ENCODE results near the gene IPMK.

Gene IPMK
- 16.3 to 24.9 reads per million in 2 experiments for total RNA-seq

DNA sequence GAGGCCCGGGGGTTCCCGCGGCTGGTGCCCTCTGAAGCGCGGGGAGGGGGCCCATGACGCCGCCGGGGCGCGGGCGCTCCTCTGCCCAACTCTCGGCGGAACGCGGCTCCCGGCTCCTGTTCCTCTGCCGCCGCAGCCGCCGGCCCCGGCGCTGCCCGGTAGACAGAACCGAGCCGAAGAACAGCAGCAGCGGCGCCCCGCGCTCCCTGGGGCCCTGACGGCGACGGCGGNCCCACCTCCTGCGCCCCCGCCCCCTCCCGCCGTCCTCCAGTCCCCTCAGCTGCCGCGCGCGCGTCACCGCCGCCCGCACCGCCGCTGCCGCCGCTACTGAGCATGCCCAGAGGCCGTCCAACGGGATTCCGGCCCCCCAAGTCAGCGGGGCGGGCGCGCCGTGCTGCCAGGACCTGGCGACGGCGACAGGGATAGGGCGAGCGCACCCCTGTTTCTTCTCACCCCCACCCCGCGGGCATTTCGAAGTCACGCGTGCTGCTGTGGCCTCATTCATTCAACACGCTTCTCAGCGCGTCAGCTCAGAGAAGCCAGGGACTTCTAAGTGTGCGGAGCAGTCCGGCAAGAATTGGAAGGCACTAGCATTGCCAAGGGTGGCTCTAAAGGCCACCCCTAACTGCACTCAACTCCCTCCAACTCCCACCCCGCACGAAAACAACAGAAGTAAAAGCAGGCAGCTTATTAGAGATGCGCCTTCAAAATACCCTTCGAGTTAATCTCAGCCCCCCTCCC lies at the start of gene IPMK:
Gene IPMK (minus strand): TSS at position 182 of the 741 bp plus-strand sequence. CDS start 283 bp downstream, outside the sequence.
- DNase-seq (ENCODE audit: low read depth) = peak; percentile 92

DNA sequence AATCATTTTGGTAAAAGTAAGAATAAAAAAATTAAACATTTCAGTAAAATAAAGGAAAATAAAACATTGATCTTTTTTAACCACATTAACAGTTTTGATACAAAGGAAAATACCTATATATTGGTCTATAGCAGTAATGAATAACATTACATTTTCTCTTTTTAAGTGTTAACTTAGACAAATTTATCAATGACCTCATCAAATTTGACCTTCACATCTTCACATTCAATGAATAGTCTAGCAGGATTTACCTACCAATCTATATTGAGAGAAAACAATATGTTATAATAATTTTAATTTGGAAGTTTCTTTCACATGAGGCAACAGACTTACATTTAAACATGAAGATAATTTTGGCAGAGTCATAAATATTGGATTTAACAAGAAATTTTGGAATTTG lies 49.2 kb upstream of the IPMK start:
- no peak for DNase-seq (ENCODE audit: low read depth)

DNA sequence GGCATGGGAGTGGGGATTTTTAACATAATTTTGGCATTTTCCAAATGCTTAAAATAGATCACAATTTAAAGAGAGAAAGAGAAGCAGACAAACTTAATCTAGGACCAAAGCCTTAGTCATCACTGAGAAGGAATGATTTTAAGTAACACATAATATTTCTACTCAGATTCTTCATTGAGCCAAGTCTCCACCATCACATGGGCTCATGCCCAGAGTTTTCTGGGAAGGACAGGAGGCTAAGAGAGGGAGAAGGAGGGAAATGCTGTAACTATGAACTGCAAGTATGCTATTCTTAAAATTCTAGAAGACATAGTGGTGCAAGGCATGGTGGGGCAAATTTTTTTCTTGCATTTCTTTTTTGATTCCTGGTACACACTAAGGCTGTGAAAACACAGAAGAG lies 43.3 kb upstream of the IPMK start:
- DNase-seq (ENCODE audit: low read depth) = no peak

DNA sequence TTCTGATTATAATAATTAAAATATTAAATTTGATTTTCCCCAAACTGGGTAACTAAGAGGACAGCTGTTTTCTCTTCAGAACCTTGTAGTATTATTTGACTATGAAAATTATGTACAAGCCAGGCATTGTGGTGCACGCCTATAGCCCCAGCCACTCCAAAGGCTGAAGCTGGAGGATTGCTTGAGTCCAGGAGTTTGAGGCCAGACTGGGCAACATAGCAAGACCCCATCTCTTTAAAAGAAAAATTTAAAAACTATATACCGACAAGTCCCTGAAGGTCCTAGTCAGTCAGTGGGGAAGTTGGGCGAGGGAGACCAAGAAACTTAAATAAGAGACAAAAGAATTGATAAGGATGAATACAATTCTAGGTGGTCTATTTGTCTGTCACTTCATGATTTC lies 40.0 kb upstream of the IPMK start:
- no peak for DNase-seq (ENCODE audit: low read depth)

DNA sequence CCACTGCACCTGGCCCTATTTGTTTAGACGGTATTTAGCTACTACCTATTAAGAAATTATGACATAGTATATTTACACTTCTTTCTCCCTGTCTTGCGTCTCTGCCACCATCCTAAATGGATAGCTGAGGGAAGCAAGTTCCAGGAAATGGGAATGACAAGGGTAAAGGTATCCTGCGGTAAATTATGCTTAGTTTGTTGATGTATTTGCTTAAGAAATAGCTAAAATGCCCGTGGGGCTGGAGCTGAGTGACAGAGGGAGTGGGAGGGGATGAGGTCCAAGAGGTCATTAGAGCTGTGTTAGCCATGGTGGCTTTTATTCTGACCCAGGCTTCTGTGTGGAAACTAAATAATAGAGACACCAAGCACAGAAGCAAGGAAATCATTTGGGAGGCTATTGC lies 38.1 kb upstream of the IPMK start:
- no peak for DNase-seq (ENCODE audit: low read depth)

DNA sequence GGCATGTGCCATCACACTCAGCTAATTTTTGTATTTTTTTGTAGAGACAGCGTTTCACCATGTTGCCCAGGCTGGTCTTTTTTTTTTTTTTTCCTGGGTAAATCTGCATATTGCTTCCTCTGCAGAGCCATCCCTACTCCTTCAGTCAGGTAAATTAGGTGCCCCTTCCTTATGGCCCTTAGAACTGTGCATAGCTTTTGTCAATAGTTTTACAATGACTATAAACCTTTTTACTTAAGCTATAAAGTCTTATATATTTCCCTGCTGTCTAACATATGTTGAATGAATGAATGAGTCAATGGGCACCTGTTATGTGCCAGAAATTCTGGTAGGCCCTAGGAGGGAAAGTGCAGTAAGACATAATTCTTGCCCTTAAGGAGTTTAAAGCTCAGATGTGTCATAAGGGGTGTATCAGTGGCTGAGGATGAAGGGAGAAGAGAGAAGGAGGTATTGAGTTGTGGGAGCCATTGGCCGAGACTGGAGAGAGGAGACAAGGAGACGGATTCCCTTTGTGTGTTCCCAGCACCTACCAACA lies 36.5 kb upstream of the IPMK start:
- no peak for DNase-seq (ENCODE audit: low read depth)

DNA sequence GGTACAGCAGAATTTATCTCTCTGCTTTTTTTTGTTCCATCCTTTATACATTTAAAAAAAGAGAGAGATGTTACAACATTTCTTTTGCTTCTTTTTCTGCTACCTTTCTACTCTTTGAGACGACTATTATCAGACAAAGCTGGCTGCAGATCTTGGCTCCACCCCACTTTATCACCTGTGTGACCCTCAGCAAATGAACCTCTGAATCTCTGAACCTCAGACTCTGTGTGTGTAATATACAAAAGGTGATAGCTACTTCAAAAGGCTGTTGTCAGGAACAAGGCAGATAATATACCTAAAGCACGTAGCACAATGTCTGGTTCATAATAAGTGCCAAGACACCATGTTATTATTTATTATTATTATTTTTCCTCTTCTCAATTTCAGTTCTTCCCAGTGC lies 34.6 kb upstream of the IPMK start:
- DNase-seq (ENCODE audit: low read depth) = no peak

DNA sequence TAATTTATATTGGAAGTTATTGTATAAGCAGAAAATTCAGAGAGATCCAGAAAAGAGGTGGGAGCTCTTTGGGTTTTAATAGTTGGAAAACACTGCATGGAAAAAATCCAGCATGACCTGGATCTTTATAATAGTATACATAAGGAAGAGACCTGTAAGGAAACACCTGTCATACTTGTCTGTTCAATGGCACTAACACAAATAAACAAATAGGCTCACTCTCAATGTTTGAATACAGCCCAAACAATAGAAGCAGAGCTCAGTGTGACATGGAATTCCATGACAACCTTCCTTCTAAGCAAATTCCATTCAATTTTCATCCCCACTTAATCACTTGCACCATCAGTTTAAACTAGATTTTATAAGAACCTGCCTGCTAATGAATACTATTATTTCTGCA lies 33.0 kb upstream of the IPMK start:
- no peak for DNase-seq (ENCODE audit: low read depth)

DNA sequence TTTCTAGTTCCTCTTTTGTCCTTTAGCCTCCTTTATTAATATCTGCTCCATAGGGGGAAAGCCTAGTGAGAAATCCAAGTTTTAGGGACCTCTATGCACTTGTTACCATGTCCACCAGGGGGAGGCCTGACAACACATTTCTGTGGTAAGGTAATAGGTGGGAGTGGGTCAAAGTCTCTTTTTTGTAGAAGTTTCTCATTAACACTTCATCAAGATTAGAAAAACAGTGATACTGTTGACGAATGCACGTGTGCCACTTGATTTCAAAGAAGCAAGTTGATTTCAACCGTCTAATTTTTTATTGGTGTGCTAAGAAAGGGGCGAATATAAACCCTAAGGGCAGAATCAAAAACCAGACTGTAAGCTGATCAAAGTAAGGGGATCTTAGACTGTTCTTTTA lies 31.9 kb upstream of the IPMK start:
- peak; percentile 39 for DNase-seq (ENCODE audit: low read depth)

DNA sequence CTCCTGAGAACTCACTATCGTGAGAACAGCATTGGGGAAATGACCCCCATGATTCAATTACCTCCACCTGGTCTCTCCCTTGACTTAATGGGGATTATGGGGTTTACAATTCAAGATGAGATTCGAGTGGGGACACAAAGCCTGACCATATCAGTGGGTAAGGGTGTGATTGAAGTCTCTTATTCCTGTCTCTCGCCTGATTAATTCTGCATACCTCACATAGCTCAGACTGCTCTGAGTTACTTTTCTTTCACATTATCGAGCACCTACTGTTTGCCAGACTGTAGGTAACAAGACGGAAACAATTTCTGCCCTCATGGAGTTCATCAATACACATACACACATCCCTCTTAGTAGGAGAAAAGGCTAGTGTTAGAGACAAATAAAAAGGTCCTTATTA lies 26.3 kb upstream of the IPMK start:
- no peak for DNase-seq (ENCODE audit: low read depth)

DNA sequence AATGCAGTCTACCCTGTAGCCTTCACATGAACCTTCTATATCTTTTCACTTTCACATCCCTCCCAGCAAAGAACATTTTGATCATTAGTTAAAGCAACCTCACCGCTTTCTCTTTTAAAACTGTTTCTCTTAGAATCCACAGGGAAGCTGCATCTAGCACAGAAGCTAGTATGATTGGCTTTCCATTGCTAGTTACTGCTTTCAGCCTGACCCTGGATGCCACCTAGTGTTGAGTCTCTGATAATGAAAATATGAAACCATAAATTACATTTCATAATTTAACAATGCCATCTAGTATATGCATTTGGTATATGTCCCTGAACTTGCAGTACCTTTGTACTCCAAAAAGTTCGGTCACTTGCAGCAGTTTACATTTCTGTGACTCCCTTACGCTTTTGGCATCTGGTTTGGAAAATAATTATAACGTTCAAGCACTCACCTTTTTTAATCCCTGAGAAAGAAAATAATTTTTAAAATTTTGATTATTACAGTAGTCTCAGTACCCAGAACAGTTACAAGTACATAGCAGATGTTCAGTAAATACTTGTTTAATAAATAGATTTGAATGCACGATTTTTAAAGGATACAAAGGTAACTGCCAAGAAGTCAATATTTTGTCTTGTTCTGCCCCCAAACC lies 24.0 kb upstream of the IPMK start:
- no peak for DNase-seq (ENCODE audit: low read depth)

DNA sequence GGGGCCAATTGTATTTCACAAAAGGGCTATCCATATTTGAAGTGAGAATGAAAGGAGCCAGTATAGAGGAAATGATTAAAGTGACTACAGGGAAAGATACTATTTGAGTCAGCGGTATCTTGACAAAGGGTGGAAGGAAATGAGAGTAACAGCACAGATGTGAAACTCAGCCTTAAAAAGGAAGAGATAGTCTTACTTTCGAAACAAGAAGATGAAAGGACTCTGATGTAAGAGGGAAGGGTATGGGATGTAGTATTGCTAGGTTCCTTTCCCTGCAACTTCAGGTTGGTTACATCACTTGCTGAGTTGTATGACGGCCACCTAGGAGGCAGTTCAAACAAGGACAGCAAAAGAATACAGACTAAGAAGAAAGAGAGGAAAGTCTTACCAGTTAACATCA lies 14.9 kb upstream of the IPMK start:
- no peak for DNase-seq (ENCODE audit: low read depth)

DNA sequence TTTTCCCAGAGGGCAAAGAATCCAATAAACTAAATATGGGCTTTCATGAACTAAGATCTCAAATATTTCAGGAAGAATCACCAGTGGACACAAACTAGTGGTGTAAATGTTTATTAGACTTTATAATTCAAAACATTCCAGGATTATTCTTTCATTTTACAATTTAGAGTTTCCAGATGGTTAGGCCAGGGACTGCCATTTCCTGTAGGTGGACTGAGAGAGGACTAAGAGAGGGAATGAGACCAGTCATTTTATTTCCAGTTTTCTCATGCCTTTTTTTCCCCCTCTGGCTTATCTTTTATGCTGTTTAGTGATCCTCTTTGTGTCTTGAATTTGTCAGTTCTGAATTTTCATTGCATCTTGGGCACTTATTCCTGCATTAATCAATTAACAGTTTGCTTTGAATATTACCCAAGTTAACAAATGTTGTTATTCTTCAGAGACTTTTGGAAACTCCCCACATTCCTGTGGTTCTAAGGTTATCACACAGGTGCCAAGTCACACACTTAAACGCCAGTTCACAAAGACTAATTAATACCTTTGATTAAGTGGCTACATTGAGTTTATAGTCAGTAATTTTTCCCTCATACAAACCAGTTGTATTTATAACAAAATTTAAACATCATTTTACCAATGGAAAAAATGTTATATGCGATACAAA lies 13.5 kb upstream of the IPMK start:
- DNase-seq (ENCODE audit: low read depth) = no peak

DNA sequence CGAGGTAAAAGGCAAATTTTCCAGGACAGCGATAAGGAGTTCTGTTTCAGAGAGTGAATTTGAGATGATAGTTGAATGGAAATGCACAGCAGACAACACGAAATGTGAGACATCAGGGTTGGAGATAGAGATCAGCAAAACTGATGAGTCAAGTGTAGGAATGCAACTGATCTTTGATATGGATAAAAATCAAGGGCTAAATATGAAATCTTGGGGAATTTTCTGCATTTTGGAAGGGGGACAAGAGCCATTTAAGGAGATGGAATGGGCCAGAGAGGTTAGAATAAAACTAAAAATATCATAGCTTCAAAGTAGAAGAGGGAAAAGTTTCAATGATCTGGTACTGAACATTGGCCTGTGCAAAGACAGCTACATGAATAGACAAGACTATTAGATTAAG lies 12.8 kb upstream of the IPMK start:
- DNase-seq (ENCODE audit: low read depth) = no peak

DNA sequence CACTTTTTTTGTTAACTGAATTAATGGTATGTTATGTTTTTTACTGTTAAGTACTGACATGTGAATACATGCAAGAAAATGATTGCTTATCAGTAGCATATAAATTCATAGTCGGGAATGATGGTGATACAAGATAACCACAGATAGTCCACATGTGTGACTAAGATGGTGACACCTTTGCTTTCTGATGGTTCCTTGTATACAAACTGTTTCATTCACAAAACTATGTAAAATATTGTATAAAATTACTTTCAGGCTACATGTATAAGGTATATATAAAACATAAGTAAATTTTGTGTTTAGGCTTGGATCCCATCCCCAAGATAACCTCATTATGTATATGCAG lies 11.2 kb upstream of the IPMK start:
- DNase-seq (ENCODE audit: low read depth) = no peak

DNA sequence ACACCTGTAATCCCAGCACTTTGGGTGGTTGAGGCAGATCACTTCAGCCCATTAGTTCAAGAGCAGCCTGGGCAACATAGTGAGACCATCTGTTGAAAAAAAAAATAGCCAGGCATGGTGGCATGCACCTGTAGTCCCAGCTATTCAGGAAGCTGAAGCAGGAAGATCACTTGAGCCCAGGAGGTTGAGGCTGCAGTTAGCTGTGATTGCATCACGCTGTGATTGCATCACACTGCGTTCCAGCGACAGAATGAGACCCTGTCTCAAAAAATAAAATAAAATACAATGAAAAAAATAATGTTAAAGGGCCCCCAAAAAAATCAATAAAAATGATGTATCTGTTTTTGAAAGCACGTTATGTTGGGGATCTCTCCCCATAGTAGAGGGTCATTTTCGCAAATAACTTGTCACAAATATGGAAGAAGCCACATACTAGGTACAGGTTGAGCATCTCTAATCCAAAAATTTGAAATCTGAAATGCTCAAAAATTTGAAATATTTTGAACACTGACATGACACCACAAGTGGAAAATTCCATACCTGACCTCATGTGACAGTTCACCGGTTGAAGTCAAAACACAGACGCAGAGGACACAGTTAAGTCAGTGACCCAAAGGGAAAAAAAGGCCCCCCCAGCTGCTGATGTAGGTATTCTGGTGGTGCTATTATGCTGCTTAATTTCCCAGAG lies 10.7 kb upstream of the IPMK start:
- no peak for DNase-seq (ENCODE audit: low read depth)

DNA sequence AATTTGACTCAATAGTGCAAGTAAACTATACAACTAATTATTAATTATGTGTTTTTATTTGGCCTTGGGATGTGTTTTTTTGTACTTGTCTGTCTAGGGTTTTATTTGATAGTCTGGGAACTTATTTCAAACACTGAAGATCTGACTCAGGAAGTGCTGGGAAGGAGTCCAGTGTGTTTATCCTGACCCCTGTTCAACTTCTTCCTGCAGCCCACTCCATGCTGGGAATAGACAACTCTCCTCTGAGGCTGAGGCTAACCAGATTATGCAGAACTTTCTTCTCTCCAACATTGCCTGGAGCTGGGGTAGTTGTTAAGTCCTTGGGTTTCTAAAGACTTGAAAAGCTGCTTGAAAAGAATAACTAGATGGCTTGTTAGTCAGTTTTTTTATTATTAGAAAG lies 8.2 kb upstream of the IPMK start:
- DNase-seq (ENCODE audit: low read depth) = no peak

DNA sequence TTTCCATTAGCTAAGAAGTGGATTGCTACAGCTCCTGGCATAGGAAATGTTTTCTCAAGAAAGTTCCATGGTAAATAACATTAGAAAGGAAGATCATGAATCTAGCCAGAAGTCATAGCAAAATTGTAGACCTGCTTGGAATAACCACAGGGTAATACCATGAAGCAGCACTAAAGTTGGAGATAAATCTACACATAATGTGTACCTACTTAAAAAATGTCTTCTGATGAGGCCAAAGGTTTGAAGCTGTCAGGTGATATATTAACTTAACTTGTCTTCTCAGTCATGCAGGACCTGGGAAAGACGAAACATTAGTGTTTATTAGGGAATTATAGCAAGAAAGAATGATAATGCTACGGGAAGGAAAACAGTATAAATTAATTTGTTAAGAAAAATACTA lies 7.6 kb upstream of the IPMK start:
- DNase-seq (ENCODE audit: low read depth) = no peak

DNA sequence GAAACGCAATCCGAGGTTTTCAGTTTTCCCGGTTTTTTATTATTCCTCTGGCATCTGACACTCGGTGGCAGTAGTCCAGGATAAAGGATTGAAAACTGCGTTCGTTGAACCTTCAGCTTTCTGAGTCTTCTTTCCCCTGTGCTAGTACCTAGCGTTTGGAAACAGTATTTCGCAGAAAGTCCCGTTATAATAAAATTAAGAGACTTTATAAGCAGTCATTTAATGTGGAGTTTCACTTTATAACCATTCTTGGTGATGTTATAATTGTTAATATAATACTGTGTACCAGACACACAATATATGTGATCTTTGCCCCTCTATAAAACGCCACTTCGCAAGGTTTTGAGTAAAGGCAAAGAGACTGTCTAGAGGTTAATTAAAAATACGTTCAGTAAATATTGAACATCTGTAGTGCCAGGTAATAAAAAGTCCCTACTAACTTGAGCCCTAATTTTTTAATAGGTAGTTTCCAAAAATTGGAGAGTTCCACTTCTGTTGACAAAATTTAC lies 2.1 kb upstream of the IPMK start:
- no peak for DNase-seq (ENCODE audit: low read depth)

DNA sequence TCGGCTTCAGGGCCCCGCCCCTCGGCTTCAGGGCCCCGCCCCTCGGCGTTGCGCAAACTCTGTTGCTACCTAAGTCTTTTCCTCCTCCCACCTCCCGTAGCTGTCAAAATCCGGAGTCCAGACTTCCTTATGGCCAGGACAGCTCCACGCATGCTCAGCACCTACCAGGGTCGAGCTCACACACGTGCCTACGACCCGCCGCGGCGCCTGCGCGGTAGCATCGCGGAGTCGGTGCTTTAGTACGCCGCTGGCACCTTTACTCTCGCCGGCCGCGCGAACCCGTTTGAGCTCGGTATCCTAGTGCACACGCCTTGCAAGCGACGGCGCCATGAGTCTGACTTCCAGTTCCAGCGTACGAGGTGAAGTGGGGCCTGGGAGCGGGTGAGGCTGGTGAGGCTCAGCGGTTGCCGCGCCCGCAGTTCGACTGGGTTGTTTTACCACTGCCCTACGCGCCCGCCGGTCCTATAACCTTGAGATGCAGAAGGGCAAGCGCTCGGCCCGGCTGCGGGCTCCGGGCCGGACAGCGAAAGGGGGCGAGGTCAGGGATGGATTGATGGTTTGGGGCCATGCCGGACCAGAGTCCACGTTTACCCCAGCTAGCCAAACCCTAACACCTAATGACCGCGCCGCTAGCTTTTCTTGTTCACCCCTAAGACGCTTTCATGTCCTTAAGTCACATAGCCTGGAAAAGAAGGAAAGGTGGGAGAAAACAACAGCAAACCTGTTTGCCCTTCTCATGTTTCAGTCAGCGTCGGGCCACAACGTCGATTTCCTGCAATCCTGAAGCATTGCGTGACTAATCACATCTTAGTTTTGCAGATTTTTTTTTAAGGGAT lies 1.5 kb upstream of the IPMK start, which contains the start of gene CISD1:
Gene CISD1 (plus strand): TSS at position 217 of the 836 bp plus-strand sequence. CDS start 112 bp downstream, at position 329.
- DNase-seq (ENCODE audit: low read depth) = peak; percentile 91

DNA sequence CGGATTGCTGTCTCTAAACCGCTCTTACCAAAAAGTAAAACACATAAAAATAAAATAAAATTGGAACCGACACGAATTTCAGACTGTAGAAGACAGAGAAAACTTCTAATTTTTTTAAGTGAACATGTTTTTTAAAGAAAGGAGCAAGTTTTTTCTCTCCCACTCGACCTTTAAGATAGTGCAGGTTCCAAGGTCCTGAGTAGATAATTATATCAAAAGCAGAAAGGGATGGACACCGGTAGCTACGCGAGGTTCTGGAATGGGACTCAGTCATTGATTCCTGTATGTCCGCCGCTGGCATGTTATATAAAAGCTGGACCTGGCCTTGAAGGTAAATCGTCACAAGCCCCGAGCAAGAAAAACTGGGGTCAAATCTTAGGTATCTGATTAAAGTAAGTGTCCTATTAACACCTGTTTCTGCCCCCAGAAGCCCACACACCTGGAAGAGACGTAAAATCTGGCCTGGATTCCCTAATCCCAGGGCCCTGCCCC lies 806 bp upstream of the IPMK start:
- no peak for DNase-seq (ENCODE audit: low read depth)
